ENCODE measurements around the gene RNGTT.
A peak's percentile ranks its signal among the peaks of the same experiment; 100 is the strongest.
"Not testable (repeated sequence)": the region's sequence is repeated elsewhere in the genome, so short reads cannot be mapped to it uniquely, and the experiment has no call there.

RNGTT gene

GRCh38 chr6:88972504-88973423 lies 9.3 kb upstream of the RNGTT start:
- DNase-seq (ENCODE audit: low read depth, low spot score) = no peak

GRCh38 chr6:88970301-88970700 lies 6.9 kb upstream of the RNGTT start:
- DNase-seq (ENCODE audit: low read depth, low spot score) = no peak

GRCh38 chr6:88969255-88969654 lies 5.8 kb upstream of the RNGTT start:
- DNase-seq (ENCODE audit: low read depth, low spot score) = not testable (repeated sequence)

DNA sequence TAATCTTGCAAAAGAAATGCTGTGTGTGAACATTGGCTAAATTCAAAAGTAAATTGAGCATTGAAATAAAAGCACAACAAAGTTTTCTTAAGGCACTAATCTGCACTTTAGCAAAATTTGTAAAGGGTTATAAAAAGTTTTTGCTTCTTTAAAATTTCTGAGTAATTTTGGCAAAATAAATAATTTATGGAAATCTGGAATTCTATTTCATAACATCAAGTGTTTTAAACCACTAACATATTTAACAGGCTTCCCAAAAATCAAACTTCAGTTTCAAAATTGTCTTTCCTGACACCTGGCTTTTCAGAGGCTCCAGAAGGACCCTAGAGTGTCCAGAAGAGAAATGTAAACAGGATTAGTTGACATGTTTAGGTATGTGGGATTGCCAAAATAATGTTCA lies 4.5 kb upstream of the RNGTT start:
- DNase-seq (ENCODE audit: low read depth, low spot score) = no peak

GRCh38 chr6:88965691-88966090 lies 2.3 kb upstream of the RNGTT start:
- peak; percentile 67 for DNase-seq (ENCODE audit: low read depth, low spot score)

GRCh38 chr6:88964509-88964908 lies 1.1 kb upstream of the RNGTT start:
- DNase-seq (ENCODE audit: low read depth, low spot score) = no peak

GRCh38 chr6:88958842-88959241 lies 4.6 kb downstream of the RNGTT start:
- no peak for DNase-seq (ENCODE audit: low read depth, low spot score)

GRCh38 chr6:88953550-88954386 lies 9.7 kb downstream of the RNGTT start:
- DNase-seq (ENCODE audit: low read depth, low spot score) = no peak

DNA sequence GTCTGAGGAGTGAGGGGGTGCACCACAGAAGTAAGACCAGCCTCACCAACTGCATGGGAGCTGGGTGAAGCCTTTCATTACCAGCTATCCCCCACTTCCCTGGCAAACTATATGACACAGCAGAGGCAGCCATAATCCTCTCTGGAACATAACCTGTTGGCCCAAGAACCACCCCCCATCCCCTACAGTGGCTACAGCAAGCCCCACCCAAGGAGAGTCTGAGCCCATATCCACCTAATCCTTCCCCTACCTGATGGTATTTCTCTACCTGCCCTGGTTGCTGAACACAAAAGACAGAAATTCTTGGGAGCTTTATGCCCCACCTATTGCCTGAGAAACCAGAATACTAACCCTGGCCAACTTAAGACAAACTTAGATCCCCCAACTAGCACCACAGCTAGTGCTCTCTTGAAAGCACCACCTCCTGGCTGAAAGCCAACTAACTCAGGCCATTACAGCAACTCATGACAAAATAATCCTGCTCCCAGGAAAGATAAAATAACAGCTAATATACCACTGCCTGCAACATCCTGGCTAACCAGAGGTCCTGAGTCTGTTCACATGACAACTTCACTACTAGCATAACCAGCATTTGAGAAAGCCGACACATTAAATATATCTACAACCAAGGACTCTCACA lies 11.2 kb downstream of the RNGTT start:
- DNase-seq (ENCODE audit: low read depth, low spot score) = no peak

- no peak for DNase-seq (ENCODE audit: low read depth, low spot score)
These were observed 17.9 kb downstream of the RNGTT start for GRCh38 chr6:88945415-88946008.

GRCh38 chr6:88933521-88933920 lies 29.9 kb downstream of the RNGTT start:
- DNase-seq (ENCODE audit: low read depth, low spot score) = no peak

DNA sequence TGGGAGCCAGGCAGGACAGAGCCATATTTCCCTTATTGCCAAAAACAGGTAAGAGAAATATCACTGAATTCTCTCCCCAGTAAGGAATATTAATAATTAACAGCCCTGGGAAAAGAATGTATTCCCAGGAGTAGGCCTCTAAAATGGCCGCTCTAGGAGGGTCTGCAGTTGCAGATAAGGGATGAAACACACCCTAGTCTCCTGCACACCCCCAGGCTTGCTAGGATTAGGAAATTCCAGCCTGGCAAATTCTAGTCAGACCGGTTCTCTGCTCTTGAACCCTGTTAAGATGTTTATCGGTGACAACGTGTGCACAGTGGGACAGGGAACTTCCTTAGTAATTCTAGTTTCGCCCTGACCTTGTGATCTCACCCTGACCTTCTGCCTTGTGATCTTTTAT lies 31.4 kb downstream of the RNGTT start:
- DNase-seq (ENCODE audit: low read depth, low spot score) = peak; percentile 14

DNA sequence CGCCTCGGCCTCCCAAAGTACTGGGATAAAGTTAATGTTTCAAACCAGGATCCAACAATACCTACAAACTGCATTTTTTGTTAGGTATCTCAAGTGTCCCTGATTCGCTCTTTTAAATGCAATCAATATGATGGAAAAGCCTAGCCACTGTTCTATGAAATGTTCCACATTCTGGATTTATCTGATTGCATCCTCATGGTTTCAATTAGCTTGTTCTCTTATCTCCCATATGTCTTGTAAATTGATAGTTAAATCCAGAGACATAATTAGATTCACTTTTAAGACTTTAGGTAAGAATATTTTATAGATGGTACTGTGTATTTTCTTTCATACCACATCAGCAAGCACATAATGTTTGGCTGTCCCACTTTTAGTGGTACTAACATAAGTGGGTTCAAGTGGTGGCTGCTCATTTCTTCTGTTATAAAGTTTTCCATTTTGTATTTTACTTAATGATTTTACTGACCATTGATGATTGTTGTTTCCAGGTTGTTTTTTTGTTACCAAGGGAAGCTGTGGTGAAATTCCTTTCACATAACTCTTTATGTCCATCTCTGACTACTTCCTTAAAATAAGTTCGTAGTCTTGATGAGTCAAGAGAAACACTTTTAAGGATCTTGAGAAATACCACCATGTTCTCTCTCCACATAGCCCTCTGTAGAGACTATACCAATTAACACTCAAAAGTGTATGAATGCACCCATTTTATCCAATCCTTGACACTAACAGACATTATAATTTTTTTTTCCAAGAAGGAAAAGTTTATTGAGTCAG lies 40.5 kb downstream of the RNGTT start:
- no peak for DNase-seq (ENCODE audit: low read depth, low spot score)

DNA sequence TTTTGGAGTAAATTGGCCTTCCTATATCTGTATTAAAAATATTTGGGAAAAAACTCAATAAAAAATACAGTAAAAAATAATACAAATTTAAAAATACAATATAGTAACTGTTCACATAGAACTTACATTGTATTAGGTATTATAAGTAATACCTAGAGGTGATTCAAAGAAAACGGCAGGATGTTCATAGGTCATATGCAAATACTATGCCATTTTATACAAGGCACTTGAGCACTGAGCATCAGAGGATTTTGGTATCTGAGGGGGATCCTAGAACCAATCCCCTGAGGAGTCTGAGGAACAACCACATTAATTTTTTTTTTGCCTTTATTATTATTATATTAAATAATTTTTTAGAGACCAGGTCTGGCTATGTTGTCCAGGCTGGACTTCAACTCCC lies 41.7 kb downstream of the RNGTT start:
- DNase-seq (ENCODE audit: low read depth, low spot score) = no peak

DNA sequence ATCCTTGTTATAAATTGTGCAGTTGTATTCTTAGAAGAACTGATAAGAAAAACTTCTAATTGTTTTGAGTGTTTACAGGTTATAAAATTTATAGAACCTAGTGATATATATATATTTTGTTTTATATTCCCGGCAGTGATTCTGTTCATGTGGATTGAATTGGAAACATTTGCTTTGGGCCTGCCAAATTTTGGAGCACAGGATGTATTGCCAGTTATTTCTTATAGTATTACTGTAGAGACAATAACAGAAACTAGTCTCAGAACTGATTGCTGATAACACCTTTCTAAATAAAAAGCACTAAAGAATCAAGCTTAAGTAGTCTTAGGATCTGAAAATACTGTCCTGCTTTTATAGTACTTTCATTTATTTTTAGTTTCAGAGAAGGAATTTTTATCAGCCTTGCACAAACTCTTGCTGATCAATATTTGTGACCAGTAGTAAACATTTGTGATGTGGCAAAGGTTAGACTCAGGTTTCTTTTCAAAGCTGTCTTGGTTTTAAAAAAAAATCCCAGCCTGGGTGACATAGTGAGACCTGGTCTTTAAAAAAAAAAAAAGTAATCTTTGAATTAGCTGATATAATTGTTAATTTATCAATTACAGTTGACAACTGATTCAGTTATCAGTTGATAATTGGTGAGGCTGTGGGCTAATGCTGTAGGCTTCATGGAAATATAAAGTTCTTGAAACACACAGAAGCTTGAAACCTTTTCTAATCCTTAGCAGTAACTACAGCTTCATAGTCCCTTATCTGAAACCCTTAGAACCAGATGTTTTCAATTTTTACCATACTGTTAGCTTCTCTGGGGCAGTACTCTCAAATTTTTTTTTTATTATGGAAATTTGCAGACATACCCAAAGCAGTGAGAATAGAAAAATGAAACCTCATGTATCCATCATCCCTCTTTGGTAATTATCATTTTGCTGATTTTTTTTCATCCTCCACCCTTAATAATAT lies 42.4 kb downstream of the RNGTT start:
- DNase-seq (ENCODE audit: low read depth, low spot score) = no peak

GRCh38 chr6:88920088-88920487 lies 43.3 kb downstream of the RNGTT start:
- DNase-seq (ENCODE audit: low read depth, low spot score) = no peak

DNA sequence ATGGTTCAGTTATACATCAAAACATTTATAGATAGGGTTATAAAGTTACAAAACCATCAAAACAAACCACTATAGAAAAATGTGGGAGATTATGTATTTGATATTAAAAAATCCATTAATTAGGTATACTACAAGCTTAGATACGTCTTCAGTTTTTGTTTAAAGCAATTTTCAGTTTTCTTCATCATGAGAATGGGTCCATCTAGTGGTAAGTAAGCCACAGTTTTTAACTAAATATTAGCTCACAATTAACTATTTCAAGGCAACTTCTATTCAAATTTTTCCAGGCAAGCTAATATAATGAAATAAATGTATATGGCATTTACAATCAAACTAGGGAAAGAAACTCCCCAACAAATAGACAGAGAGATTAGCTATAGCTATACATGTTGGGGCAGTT lies 44.4 kb downstream of the RNGTT start:
- no peak for DNase-seq (ENCODE audit: low read depth, low spot score)

- DNase-seq (ENCODE audit: low read depth, low spot score) = no peak
These were observed 46.7 kb downstream of the RNGTT start for GRCh38 chr6:88916615-88917208.

DNA sequence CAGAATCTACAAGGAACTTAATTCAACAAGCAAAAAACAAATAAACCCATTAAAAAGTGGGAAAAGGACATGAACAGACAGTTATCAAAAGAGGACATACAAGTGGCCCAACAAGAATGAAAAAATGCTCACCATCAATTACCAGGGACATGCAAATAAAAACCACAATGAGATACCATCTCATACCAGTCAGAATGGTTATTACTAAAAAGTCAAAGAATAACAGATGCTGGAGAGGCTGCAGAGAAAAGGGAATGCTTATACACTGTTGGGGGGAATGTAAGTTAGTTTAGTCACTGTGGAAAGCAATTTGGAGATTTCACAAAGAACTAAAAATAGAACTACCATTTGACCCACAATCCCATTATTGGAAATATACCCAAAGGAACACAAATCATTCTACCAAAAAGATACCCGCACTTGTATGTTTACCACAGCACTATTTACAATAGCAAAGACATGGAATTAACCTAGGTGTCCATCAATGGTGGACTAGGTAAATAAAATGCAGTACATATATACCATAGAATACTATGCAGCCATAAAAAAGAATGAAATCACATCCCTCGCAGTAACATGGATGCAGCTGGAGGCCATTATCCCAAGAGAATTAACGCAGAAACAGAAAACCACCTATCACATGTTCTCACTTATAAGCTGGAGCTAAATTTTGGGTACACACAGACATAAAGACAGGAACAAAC lies 48.4 kb downstream of the RNGTT start:
- DNase-seq (ENCODE audit: low read depth, low spot score) = no peak

Data from ELF-1 (cell line).